Astrocyte (in vitro differentiated cells and primary cell): Measurements from ENCODE around the gene CEBPG. TPM values are rescaled to one million over a fixed set of nuclear protein-coding genes. Genes with fewer than 3 reads are reported as not detected.

ENCODE experiments used
- DNase-seq: peaks from one replicate; pipeline ENCODE4 v3.0.0-alpha.2; 2010; ENCODE audit warnings: low read depth
- FAIRE-seq: peaks from 2 replicates; lab custom pipeline; 2011; peaks lifted over from hg19 to GRCh38; lab: Jason Lieb, UNC
- H2AFZ ChIP-seq: 2 replicates; pipeline ENCODE4 v1.6.0; 2012; ENCODE audit warnings: low read depth, low read length, inconsistent platforms
- H3K27ac ChIP-seq: 2 replicates; pipeline ENCODE4 v1.5.1; 2011; ENCODE audit warnings: low read depth, low read length, inconsistent platforms
- H3K27me3 ChIP-seq: 2 replicates; pipeline ENCODE4 v1.6.0; 2011; ENCODE audit warnings: low read length, inconsistent platforms; ENCODE audit not compliant: insufficient read depth
- H3K36me3 ChIP-seq: 2 replicates; pipeline ENCODE4 v1.5.1; 2011; ENCODE audit warnings: low read length, inconsistent platforms; ENCODE audit not compliant: insufficient read depth
- H3K4me1 ChIP-seq: 2 replicates; pipeline ENCODE4 v1.5.1; 2011; ENCODE audit warnings: low read length, inconsistent platforms; ENCODE audit not compliant: insufficient read depth
- H3K4me2 ChIP-seq: 2 replicates; pipeline ENCODE4 v1.6.0; 2012; ENCODE audit warnings: low read length, inconsistent platforms
- H3K4me3 ChIP-seq: 2 replicates; pipeline ENCODE4 v1.5.1; 2011; ENCODE audit warnings: low read depth, mild to moderate bottlenecking, low read length, inconsistent platforms; ENCODE audit not compliant: insufficient read depth
- H3K79me2 ChIP-seq: 2 replicates; pipeline ENCODE4 v1.6.0; 2012; ENCODE audit warnings: mild to moderate bottlenecking, low read length, inconsistent platforms; ENCODE audit not compliant: insufficient read depth
- H3K9ac ChIP-seq: 2 replicates; pipeline ENCODE4 v1.6.0; 2012; ENCODE audit warnings: mild to moderate bottlenecking, low read length, inconsistent platforms
- H3K9me3 ChIP-seq: 2 replicates; pipeline ENCODE4 v1.5.1; 2012; ENCODE audit warnings: low read depth, mild to moderate bottlenecking, low read length, inconsistent platforms; ENCODE audit not compliant: insufficient read depth
- H4K20me1 ChIP-seq: 2 replicates; pipeline ENCODE4 v1.6.0; 2012; ENCODE audit warnings: low read length, inconsistent platforms; ENCODE audit not compliant: insufficient read depth
- H3K27ac Mint-ChIP-seq: one replicate; pipeline ENCODE4 v1.8.0; 2021; ENCODE audit warnings: mild to moderate bottlenecking, mixed read lengths; ENCODE audit not compliant: unreplicated experiment
- H3K27me3 Mint-ChIP-seq: one replicate; pipeline ENCODE4 v1.8.0; 2021; ENCODE audit warnings: low read depth, mixed read lengths; ENCODE audit not compliant: unreplicated experiment
- H3K36me3 Mint-ChIP-seq: one replicate; pipeline ENCODE4 v1.8.0; 2021; ENCODE audit warnings: low read depth, mixed read lengths; ENCODE audit not compliant: unreplicated experiment
- H3K4me1 Mint-ChIP-seq: one replicate; pipeline ENCODE4 v1.8.0; 2021; ENCODE audit warnings: low read depth, mixed read lengths; ENCODE audit not compliant: unreplicated experiment
- H3K4me3 Mint-ChIP-seq: one replicate; pipeline ENCODE4 v1.8.0; 2021; ENCODE audit warnings: mild to moderate bottlenecking, moderate library complexity, mixed read lengths; ENCODE audit not compliant: unreplicated experiment
- H3K9me3 Mint-ChIP-seq: one replicate; pipeline ENCODE4 v1.8.0; 2021; ENCODE audit warnings: mild to moderate bottlenecking, mixed read lengths; ENCODE audit not compliant: unreplicated experiment
- EZH2 ChIP-seq: IDR thresholded peaks from 2 replicates; pipeline ENCODE4 v1.6.1; 2012; ENCODE audit warnings: mild to moderate bottlenecking, low read length, inconsistent platforms; ENCODE audit not compliant: insufficient read depth
- total RNA-seq: library from RNA; stranded (reverse); gene quantifications from 2 replicates; pipeline ENCODE4 v1.2.1, GENCODE V29; 2021
- TF ChIP-seq, protein P1 (sequence below): IDR thresholded peaks from 2 replicates; pipeline ENCODE4 v1.5.1; 2011; ENCODE audit warnings: low read depth, mild to moderate bottlenecking, inconsistent platforms, low read length, moderate library complexity; ENCODE audit not compliant: insufficient read depth

The CEBPG gene
- total RNA-seq, 1 donor from 2014 or later = 31.7 TPM

DNA sequence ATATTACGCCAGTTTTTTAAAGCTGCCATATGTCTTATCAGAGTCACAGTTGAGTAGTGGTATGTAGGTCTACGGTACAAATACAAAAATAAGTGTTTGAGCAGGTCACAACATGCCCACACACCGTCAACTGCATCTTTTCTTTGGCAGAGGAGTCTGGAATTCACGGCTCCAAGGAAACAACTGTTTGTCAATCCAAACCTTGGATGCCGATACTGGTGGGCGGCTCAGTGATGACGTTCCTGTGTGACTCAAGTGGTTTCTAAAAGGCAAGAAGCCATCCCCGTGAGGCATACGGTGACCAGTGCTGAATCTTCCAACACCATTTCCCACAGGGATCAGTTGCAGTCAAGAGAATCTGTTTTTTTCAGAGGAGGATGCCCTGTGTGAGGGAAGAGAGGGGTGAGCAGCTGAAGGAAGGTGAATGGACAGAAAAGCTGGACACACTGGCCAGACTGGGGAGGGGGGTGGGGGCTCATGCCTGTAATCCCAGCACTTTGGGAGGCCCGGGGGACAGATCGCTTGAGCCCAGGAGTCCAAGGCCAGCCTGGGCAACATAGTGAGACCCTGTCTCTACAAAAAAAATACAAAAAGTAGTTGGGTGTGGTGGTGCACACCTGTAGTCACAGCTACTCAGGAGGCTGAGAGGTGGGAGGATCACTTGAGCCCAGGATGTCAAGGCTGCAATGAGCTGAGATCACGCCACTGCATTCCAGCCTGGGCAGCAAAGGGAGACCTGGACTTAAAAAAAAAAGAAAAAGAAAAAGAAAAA is 22.8 kb upstream of the CEBPG start:
- Histone ChIP-seq H3K9me3 (no peaks in the 10 kb centered on the region), H3K9ac (no peak overlapping the region), H3K27me3 (peaks cover 4% of the 10 kb centered on the region), H2AFZ (no peak overlapping the region), H3K4me3 (no peak overlapping the region), H3K27ac (no peak overlapping the region), H3K36me3 (no peaks in the 10 kb centered on the region), H4K20me1 (no peaks in the 10 kb centered on the region), H3K79me2 (no peaks in the 10 kb centered on the region), H3K4me1 (no peaks in the 10 kb centered on the region), H3K4me2 (no peak overlapping the region)
- no peaks in the 10 kb centered on the region for H3K36me3 Mint-ChIP-seq
- no peak overlapping the region for H3K4me3 Mint-ChIP-seq
- no peak overlapping the region for H3K27ac Mint-ChIP-seq
- H3K4me1 Mint-ChIP-seq = no peaks in the 10 kb centered on the region
- H3K9me3 Mint-ChIP-seq = peaks cover 3% of the 10 kb centered on the region
- peaks cover 25% of the 10 kb centered on the region for H3K27me3 Mint-ChIP-seq
- no peak for TF ChIP-seq EZH2
- TF ChIP-seq, protein P1, sequence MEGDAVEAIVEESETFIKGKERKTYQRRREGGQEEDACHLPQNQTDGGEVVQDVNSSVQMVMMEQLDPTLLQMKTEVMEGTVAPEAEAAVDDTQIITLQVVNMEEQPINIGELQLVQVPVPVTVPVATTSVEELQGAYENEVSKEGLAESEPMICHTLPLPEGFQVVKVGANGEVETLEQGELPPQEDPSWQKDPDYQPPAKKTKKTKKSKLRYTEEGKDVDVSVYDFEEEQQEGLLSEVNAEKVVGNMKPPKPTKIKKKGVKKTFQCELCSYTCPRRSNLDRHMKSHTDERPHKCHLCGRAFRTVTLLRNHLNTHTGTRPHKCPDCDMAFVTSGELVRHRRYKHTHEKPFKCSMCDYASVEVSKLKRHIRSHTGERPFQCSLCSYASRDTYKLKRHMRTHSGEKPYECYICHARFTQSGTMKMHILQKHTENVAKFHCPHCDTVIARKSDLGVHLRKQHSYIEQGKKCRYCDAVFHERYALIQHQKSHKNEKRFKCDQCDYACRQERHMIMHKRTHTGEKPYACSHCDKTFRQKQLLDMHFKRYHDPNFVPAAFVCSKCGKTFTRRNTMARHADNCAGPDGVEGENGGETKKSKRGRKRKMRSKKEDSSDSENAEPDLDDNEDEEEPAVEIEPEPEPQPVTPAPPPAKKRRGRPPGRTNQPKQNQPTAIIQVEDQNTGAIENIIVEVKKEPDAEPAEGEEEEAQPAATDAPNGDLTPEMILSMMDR = no peak
- DNase-seq (peak; percentile 78), FAIRE-seq (no peak)

DNA sequence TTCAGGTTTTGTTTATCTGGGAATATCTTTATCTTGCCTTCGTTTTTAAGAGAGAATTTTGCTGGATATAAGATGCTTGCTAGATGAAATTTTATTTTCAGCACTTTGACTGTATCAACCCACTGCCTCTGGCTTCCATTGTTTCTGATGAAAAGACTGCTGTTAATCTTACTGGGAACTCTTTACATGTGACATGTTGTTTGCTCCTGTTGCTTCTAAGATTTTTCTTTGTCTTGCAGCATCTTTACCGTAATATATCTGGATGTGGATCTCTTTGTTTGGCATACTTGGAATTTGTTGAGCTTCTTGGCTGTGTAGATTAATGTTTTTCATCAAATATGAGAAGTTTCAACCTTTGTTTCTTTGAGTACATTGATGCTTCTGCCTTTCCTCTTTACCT is 18.0 kb upstream of the CEBPG start:
- Histone ChIP-seq H3K4me3 (no peak overlapping the region), H3K9me3 (no peaks in the 10 kb centered on the region), H3K4me1 (no peaks in the 10 kb centered on the region), H3K27me3 (peaks cover 3% of the 10 kb centered on the region), H2AFZ (no peak overlapping the region), H3K36me3 (no peaks in the 10 kb centered on the region), H3K79me2 (no peaks in the 10 kb centered on the region), H4K20me1 (no peaks in the 10 kb centered on the region), H3K27ac (no peak overlapping the region), H3K4me2 (no peak overlapping the region), H3K9ac (no peak overlapping the region)
- DNase-seq (no peak), FAIRE-seq (peak; percentile 76)
- Mint-ChIP-seq H3K36me3 (no peaks in the 10 kb centered on the region), H3K4me3 (no peak overlapping the region), H3K9me3 (peaks cover 14% of the 10 kb centered on the region), H3K4me1 (no peaks in the 10 kb centered on the region), H3K27me3 (peaks cover 16% of the 10 kb centered on the region), H3K27ac (no peak overlapping the region)
- TF ChIP-seq, protein P1 = no peak
- no peak for TF ChIP-seq EZH2

DNA sequence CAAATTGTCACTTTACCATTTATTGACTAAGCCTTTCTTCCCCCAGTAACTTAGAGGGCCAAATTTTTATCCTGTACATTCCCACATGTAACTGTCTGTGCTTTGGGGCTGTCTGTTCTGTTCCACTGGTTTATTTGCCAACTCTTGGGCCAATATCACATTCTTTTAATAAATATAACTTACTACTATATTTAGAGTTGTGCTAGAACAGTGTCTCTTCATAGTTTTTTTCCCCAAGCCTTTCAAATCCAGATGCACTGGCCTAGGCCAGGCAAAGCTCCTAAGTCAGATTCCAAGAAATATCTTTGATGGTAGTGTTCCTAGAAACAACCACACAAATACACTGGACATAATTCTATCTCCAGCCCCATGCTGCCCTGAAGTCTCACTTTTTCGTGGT is 16.0 kb upstream of the CEBPG start:
- H3K36me3 Mint-ChIP-seq = no peaks in the 10 kb centered on the region
- no peak overlapping the region for H3K27ac Mint-ChIP-seq
- Histone ChIP-seq H3K27me3 (peaks cover 3% of the 10 kb centered on the region), H3K79me2 (no peaks in the 10 kb centered on the region), H4K20me1 (no peaks in the 10 kb centered on the region), H3K36me3 (no peaks in the 10 kb centered on the region), H3K4me1 (no peaks in the 10 kb centered on the region), H3K27ac (no peak overlapping the region), H3K9me3 (no peaks in the 10 kb centered on the region), H3K9ac (no peak overlapping the region), H2AFZ (no peak overlapping the region), H3K4me3 (no peak overlapping the region), H3K4me2 (no peak overlapping the region)
- H3K4me3 Mint-ChIP-seq = no peak overlapping the region
- H3K4me1 Mint-ChIP-seq = no peaks in the 10 kb centered on the region
- FAIRE-seq = no peak
- peaks cover 29% of the 10 kb centered on the region for H3K27me3 Mint-ChIP-seq
- H3K9me3 Mint-ChIP-seq = peaks cover 14% of the 10 kb centered on the region
- TF ChIP-seq, protein P1 = no peak
- TF ChIP-seq EZH2 = no peak
- DNase-seq = no peak
